ENCODE measurements around the gene CNTNAP2.

- TF ChIP-seq CTCF (IDR thresholded peaks at IDR 0.05), result no peak
- TF ChIP-seq POLR2A (IDR thresholded peaks at IDR 0.05), result no peak
Measured at GRCh38 chr7:147485660-147486210, 1369.1 kb downstream of the CNTNAP2 start.

All from lower leg skin (tissue), 3 donors.